Activated naive CD8-positive, alpha-beta T cell treated with anti-CD3 and anti-CD28 coated beads, Interleukin-2, amount 10 ng/mL, durations not matched to agents 7 days and 5 days (primary cell): ENCODE results near the gene MAP4K3. TPM values are rescaled to one million over a fixed set of nuclear protein-coding genes. Genes with fewer than 3 reads are reported as not detected.
"Not testable (repeated sequence)": the region's sequence is repeated elsewhere in the genome, so short reads cannot be mapped to it uniquely, and the experiment has no call there.

Experiments
- ATAC-seq: fragments of 150-1000 bp; cut with Tn5 transposase; one replicate; pipeline ENCODE4 v1.10.0; 2021; ENCODE audit warnings: low read depth, moderate library complexity
- POLR2A ChIA-PET: fragments of 350-600 bp; sonication (Branson Sonifier 250); formaldehyde crosslinking; loops from one replicate; lab custom pipeline; 2021; ENCODE audit warnings: antibody characterized with exemption; lab: Charles Lee
- DNase-seq: peaks from one replicate; pipeline ENCODE4 v3.0.0; 2021
- H3K27ac Mint-ChIP-seq: one replicate; pipeline ENCODE4 v1.8.0; 2022; ENCODE audit warnings: mild to moderate bottlenecking, mixed read lengths
- H3K27me3 Mint-ChIP-seq: one replicate; pipeline ENCODE4 v1.8.0; 2022; ENCODE audit warnings: mild to moderate bottlenecking, moderate library complexity, mixed read lengths
- H3K36me3 Mint-ChIP-seq: one replicate; pipeline ENCODE4 v1.8.0; 2021; ENCODE audit warnings: mild to moderate bottlenecking, mixed read lengths
- H3K4me1 Mint-ChIP-seq: one replicate; pipeline ENCODE4 v1.8.0; 2021; ENCODE audit warnings: mixed read lengths
- H3K4me3 Mint-ChIP-seq: one replicate; pipeline ENCODE4 v1.8.0; 2022; ENCODE audit warnings: mild to moderate bottlenecking, moderate library complexity, mixed read lengths
- H3K9me3 Mint-ChIP-seq: one replicate; pipeline ENCODE4 v1.8.0; 2021; ENCODE audit warnings: mixed read lengths
- total RNA-seq, 2 experiments: library from RNA; stranded (reverse); gene quantifications; one replicate each; pipeline ENCODE4 v1.2.3, GENCODE V29; 2021

MAP4K3 gene
- total RNA-seq, 2 experiments from 2014 or later: 12.1 to 13.7 TPM

DNA sequence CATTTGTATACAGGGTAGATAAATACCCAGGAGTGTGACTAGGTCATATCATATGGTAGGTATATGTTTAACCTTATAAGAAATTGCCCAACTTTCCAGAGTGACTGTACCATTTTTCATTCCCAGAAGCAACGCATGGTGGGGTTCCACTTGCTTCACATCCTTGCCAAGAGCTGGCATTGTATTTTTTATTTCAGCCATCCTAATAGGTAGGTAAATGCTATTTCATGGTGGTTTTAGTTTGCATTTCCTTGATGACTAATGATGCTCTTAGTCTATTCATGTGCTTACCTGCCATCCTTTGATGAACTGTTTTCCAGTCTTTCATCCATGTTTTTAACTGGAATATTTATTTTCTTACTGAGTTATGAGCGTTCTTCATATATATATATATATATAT is 51.9 kb downstream of the MAP4K3 start:
- peaks cover 1% of the 10 kb centered on the region for H3K4me1 Mint-ChIP-seq
- peaks cover 10% of the 10 kb centered on the region for H3K36me3 Mint-ChIP-seq
- DNase-seq (no peak), ATAC-seq (no peak)
- no peak overlapping the region for H3K4me3 Mint-ChIP-seq
- H3K27me3 Mint-ChIP-seq: no peaks in the 10 kb centered on the region
- POLR2A ChIA-PET: no interaction called here
- H3K27ac Mint-ChIP-seq: no peak overlapping the region
- H3K9me3 Mint-ChIP-seq: peaks cover 3% of the 10 kb centered on the region

DNA sequence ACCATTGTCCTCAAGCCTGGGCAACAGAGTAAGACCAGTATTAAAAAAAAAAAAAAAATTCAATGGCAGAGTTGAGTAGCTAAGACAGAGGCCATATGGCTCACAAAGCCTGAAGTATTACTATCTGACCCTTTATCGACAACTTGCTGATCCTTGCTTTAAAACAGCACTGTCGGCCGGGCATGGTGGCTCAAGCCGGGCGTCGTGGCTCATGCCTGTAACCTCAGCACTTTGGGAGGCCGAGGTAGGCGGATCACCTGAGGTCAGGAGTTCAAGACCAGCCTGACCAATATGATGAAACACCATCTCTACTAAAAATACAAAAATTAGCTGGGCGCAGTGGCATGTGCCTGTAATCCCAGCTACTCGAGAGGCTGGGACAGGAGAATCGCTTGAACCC is 53.0 kb downstream of the MAP4K3 start:
- ATAC-seq, H3K4me3 Mint-ChIP-seq, H3K4me1 Mint-ChIP-seq, DNase-seq, H3K9me3 Mint-ChIP-seq, H3K27ac Mint-ChIP-seq, H3K27me3 Mint-ChIP-seq, POLR2A ChIA-PET, H3K36me3 Mint-ChIP-seq: not testable (repeated sequence)

DNA sequence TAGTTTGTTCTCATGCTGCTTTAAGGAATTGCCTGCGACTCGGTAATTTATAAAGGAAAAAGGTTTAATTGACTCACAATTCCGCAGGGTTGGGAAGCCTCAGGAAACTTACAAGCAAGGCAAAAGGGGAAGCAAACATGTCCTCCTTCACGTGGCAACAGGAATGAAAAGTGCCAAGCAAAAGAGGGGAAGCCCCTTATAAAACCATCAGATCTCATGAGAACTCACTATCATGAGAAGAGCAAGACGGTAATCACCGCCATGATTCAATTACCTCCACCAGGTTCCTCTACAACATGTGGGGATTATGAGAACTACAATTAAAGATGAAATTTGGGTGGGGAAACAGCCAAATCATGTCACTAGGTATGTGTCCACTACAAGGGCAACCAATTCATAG is 53.9 kb downstream of the MAP4K3 start:
- Mint-ChIP-seq H3K36me3 (peaks cover 10% of the 10 kb centered on the region), H3K9me3 (peaks cover 3% of the 10 kb centered on the region), H3K27me3 (no peaks in the 10 kb centered on the region), H3K4me3 (no peak overlapping the region), H3K4me1 (peaks cover 3% of the 10 kb centered on the region), H3K27ac (no peak overlapping the region)
- ATAC-seq (no peak), DNase-seq (no peak)
- POLR2A ChIA-PET: no interaction called here

DNA sequence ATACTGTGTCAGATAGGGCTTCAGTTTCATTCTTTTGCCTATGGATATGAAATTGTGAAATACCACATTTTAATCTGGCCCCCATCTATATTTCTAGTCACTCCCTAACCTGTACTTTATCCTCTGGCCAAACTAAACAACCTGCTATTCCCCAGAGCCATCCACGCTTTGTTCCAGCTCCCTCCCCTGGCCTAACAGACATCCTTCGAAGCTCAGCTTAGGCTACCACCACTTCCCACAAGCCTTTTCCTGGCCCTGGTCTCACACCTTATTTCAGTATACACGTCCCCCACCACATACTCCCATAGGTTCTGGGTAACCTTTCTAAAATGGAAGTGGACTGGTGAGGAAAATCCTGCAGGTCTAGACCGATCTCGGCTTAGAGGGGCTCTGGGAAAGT is 55.4 kb downstream of the MAP4K3 start:
- H3K4me1 Mint-ChIP-seq: peaks cover 7% of the 10 kb centered on the region
- no peaks in the 10 kb centered on the region for H3K27me3 Mint-ChIP-seq
- POLR2A ChIA-PET: no interaction called here

DNA sequence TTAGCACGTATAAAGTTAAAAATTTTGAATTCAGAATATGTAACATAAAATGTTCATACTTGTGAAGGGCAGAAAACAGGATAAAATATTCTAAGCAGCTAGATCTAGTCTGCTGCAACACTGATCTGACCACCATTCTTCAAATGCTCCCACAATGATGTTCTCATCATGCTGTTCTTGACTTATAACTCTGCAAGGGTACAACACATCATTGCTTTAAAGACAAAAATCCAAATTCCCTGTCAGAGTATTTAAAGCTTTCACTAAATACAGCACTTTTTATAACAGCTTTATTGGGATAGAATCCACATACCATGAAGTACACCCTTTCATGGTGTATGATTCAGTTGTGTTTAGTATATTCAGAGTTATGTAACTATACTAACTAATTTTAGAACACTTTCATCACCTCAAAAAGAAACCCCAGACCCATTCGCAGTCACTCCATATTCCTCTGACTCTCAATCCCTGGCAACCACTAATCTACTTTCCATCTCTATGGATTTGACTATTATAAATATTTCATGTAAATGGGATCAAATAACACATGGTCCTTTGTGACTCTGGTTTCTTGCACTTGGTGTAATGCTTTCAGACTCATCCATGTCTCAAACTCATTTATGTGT is 56.4 kb downstream of the MAP4K3 start:
- Mint-ChIP-seq H3K9me3 (peaks cover 4% of the 10 kb centered on the region), H3K27ac (no peak overlapping the region), H3K36me3 (peaks cover 9% of the 10 kb centered on the region), H3K27me3 (no peaks in the 10 kb centered on the region), H3K4me3 (no peak overlapping the region), H3K4me1 (peaks cover 7% of the 10 kb centered on the region)
- DNase-seq (no peak), ATAC-seq (no peak)
- POLR2A ChIA-PET: no interaction called here

More for the DNA sequence above, 55.4 kb downstream of the MAP4K3 start:
- no peak overlapping the region for H3K4me3 Mint-ChIP-seq
- DNase-seq: no peak
- H3K27ac Mint-ChIP-seq: no peak overlapping the region
- H3K9me3 Mint-ChIP-seq: peaks cover 3% of the 10 kb centered on the region
- peaks cover 7% of the 10 kb centered on the region for H3K36me3 Mint-ChIP-seq
- no peak for ATAC-seq

DNA sequence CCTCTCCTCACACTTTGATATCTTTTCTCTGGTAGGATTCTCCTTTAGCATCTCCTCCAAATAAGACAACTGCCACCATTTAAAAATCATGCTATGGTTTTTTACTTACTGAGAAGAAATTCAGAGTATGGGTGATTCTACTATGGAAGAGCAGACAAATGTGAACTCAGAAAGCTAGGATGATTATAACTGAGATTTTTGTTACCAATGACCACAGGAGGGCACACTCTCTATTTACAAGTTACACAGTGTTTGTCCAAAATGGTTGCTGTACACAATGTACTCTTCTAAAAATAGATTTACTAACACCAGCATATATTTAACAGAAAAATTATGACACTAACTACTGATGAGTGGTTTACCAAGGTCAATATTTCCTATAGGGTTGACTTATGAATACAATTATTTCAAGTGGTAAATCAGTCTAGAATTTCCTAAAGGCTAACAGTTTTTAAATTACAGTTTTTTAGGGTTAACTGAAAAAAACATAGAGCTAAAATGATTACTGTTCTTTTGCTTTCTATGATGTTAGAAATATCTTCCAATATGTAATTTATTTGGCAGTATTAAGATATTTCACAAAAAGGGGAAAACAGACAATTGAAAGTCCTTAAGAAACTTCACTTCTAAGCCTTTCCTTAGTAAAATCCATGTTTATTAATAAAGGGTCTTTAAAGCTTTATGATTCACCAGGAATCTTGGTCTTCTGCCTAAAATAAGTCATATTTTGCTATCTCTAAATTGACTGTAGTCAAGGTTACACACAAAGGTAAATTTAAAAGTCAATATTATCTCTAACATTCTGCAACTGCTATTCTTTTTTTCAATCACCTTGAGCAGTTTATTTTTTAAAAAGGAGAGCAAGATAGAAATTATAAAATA is 57.2 kb downstream of the MAP4K3 start:
- Mint-ChIP-seq H3K27ac (no peak overlapping the region), H3K27me3 (no peaks in the 10 kb centered on the region), H3K4me1 (peaks cover 7% of the 10 kb centered on the region), H3K4me3 (no peak overlapping the region), H3K9me3 (peaks cover 6% of the 10 kb centered on the region), H3K36me3 (peaks cover 11% of the 10 kb centered on the region)
- DNase-seq (no peak), ATAC-seq (peak; percentile 60)
- POLR2A ChIA-PET: no interaction called here

DNA sequence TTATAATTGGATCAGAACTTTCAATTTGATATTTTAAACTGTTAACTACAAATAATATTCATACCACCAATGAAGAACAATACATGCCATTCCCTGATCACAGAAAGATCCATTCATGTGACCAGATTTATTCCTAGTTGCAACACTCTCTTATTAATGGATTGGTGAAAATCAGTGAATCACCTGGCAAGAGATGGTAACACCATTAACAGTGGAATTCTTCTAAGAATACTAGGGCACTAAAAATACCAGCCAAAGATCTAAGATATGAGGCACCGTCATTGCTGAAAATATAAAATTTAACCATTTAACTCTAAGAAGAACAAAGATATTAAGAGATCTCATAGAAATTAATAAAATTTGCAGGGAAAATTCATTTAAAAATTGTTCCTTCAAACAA is 58.1 kb downstream of the MAP4K3 start:
- H3K27ac Mint-ChIP-seq: no peak overlapping the region
- POLR2A ChIA-PET: no interaction called here
- DNase-seq: no peak
- peaks cover 6% of the 10 kb centered on the region for H3K9me3 Mint-ChIP-seq
- H3K4me1 Mint-ChIP-seq: peaks cover 7% of the 10 kb centered on the region
- no peak overlapping the region for H3K4me3 Mint-ChIP-seq
- H3K27me3 Mint-ChIP-seq: no peaks in the 10 kb centered on the region
- H3K36me3 Mint-ChIP-seq: peaks cover 9% of the 10 kb centered on the region
- ATAC-seq: no peak

DNA sequence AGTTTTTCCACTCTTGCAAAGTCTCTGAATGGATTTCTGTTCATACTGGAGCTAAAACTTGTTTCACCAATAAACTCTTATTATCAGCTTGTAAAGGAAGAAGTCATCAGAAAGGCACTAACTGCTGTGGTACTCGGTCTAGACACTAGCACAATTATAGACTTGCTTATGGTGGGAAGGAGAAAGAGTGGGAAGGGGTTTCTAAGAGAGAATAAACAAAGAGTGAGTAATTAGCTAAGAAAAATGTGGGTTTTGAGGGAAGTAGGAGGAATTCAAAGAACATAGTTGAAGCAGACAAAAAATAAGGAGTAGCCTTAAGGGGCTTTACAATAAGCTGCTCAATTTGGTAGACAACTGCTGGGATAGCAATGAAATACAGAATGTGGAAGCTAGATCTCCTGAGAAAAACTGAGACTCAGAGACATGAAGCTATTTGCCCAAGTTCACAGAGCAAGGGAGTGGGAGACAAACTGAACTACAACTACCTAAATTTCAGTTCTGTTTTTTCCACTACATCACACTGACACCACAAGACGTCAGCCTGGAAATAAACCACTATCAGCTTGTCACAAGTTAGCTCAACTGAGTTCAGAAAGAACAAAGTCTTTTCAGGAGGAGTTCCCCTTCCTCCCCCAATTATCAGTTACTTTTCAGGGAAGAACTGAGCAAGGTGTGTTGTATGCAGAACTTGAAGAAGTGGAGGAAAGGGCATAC is 59.7 kb downstream of the MAP4K3 start:
- no peak overlapping the region for H3K4me3 Mint-ChIP-seq
- H3K36me3 Mint-ChIP-seq: peaks cover 21% of the 10 kb centered on the region
- ATAC-seq: peak; percentile 42
- peaks cover 10% of the 10 kb centered on the region for H3K9me3 Mint-ChIP-seq
- POLR2A ChIA-PET: interaction anchor here (1.2 kb wide), 1 partner anchor 60 kb away, joined by 4 read pairs; no protein-coding TSS in a partner anchor
- H3K4me1 Mint-ChIP-seq: peaks cover 6% of the 10 kb centered on the region
- no peak for DNase-seq
- H3K27ac Mint-ChIP-seq: peak overlapping the region; percentile 31
- H3K27me3 Mint-ChIP-seq: no peaks in the 10 kb centered on the region

DNA sequence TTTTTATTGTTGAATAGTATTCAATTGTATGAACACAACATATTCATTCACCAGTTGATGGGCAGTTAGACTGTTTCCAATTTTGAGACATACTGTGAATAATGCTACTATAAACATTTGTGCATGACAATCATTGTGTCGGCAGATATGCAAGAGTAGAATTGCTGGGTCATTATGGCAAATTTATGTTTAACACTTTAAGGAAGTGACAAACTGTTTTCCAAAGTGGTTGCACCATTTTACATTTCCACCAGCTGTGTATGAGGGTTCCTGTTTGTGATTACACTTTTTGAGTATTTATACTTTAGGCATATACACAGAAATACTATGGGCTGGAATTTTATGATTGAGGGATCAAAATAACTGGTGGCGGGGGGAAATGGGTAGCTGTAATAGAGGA is 61.2 kb downstream of the MAP4K3 start:
- no peak overlapping the region for H3K4me3 Mint-ChIP-seq
- H3K36me3 Mint-ChIP-seq: peaks cover 26% of the 10 kb centered on the region
- DNase-seq (no peak), ATAC-seq (no peak)
- peaks cover 6% of the 10 kb centered on the region for H3K4me1 Mint-ChIP-seq
- H3K27ac Mint-ChIP-seq: peak overlapping the region; percentile 23
- H3K9me3 Mint-ChIP-seq: peaks cover 13% of the 10 kb centered on the region
- POLR2A ChIA-PET: interaction anchor here (1.2 kb wide), 1 partner anchor 62 kb away, joined by 4 read pairs; no protein-coding TSS in a partner anchor
- H3K27me3 Mint-ChIP-seq: no peaks in the 10 kb centered on the region

DNA sequence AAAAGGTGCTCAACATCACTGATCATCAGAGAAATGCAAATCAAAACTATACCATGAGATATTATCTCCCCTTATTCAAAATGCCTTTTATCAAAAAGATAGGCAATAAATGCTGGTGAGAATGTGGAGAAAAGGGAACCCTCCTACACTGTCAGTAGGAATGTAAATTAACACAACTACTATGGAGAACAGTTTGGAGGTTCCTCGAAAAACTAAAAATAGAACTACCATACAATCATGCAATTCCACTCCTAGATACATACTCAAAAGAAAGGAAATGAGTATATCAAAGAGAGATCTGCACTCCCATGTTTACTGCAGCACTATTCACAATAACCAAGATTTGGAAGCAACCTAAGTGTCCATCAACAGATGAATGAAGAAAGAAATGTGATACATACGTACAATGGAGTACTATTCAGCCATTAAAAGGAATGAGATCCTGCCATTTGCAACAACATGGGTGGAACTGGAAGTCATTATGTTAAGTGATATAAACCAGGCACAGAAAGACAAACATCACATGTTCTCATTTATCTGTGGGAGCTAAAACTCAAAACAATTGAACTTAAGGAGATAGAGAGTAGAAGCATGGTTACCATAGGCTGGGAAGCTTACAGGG is 63.8 kb downstream of the MAP4K3 start:
- H3K4me1 Mint-ChIP-seq: peaks cover 9% of the 10 kb centered on the region
- no peak for ATAC-seq
- POLR2A ChIA-PET: no interaction called here
- peaks cover 40% of the 10 kb centered on the region for H3K36me3 Mint-ChIP-seq
- no peaks in the 10 kb centered on the region for H3K27me3 Mint-ChIP-seq
- DNase-seq: no peak
- H3K9me3 Mint-ChIP-seq: peaks cover 15% of the 10 kb centered on the region
- H3K4me3 Mint-ChIP-seq: no peak overlapping the region
- no peak overlapping the region for H3K27ac Mint-ChIP-seq

DNA sequence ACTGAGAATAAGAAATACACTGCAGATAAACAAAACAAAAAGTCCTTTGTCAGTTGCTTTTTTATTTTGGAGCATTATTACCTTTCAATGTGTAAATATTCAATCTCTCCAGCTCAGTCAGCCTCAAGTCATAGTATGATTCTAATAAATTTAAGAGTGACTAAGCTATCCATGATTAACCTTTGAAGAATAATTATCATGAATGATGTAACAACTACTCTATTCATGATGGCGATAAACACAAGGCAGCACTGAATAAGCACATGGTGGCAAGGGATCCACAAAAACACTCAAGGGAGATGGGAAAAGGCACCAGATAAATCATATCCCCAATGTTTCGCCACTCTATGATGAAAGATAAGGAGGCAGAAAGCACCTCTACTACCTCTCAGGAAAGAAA is 67.0 kb downstream of the MAP4K3 start:
- POLR2A ChIA-PET: no interaction called here
- DNase-seq (no peak), ATAC-seq (no peak)
- H3K9me3 Mint-ChIP-seq: peaks cover 13% of the 10 kb centered on the region
- peaks cover 35% of the 10 kb centered on the region for H3K36me3 Mint-ChIP-seq
- no peak overlapping the region for H3K4me3 Mint-ChIP-seq
- no peak overlapping the region for H3K27ac Mint-ChIP-seq
- no peaks in the 10 kb centered on the region for H3K27me3 Mint-ChIP-seq
- peaks cover 6% of the 10 kb centered on the region for H3K4me1 Mint-ChIP-seq

DNA sequence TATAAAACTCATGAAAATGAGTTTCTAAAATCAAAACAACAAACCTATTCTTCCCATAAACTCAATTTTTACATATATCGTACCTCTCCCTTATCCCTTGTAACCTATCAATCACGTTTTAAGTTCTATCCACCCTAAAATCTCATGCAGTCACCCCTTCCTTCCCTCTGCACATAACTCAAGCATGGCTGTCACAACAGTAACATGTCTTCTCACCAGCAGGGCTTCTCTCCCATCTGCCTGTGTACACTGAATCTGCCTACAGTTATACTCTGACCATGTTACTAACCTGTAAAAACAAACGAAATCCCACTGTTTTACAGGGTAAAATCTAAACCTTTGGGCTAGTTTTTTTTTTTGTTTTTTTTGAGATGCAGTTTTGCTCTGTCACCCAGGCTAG is 68.2 kb downstream of the MAP4K3 start:
- Mint-ChIP-seq H3K27me3 (no peaks in the 10 kb centered on the region), H3K4me3 (no peak overlapping the region), H3K36me3 (peaks cover 35% of the 10 kb centered on the region), H3K27ac (no peak overlapping the region), H3K9me3 (peaks cover 14% of the 10 kb centered on the region), H3K4me1 (peaks cover 6% of the 10 kb centered on the region)
- POLR2A ChIA-PET: no interaction called here
- no peak for DNase-seq
- no peak for ATAC-seq

DNA sequence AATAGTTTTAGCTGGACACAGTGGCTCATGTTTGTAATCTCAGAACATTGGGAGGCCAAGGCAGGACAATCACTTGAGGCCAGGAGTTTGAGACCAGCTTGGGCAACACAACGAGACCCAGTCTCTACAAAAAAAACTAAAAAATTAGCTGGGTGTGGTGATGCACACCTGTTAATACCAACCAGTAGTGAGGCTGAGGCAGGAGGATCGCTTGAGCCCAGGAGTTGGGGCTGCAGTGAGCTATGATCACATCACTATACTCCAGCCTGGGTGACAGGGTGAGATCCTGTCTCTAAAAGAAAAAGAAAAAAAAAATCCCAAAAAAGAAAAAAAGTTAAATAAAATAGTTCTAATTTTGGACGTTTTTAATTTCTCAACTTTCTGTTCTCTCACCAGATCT is 68.7 kb downstream of the MAP4K3 start:
- POLR2A ChIA-PET: no interaction called here
- ATAC-seq: no peak
- peaks cover 13% of the 10 kb centered on the region for H3K9me3 Mint-ChIP-seq
- H3K27ac Mint-ChIP-seq: no peak overlapping the region
- no peaks in the 10 kb centered on the region for H3K27me3 Mint-ChIP-seq
- no peak for DNase-seq
- peaks cover 6% of the 10 kb centered on the region for H3K4me1 Mint-ChIP-seq
- H3K36me3 Mint-ChIP-seq: peaks cover 32% of the 10 kb centered on the region
- H3K4me3 Mint-ChIP-seq: no peak overlapping the region
